ENCODE results near the gene PRXL2C. TPM values are rescaled to one million over a fixed set of nuclear protein-coding genes. Genes with fewer than 3 reads are reported as not detected.
A peak's percentile ranks its signal among the peaks of the same experiment; 100 is the strongest.
"Not testable (repeated sequence)": the region's sequence is repeated elsewhere in the genome, so short reads cannot be mapped to it uniquely, and the experiment has no call there.

PRXL2C gene
- total and polyA plus RNA-seq, 5 donors, result 10.6 to 27.3 (median 15.5) TPM

DNA sequence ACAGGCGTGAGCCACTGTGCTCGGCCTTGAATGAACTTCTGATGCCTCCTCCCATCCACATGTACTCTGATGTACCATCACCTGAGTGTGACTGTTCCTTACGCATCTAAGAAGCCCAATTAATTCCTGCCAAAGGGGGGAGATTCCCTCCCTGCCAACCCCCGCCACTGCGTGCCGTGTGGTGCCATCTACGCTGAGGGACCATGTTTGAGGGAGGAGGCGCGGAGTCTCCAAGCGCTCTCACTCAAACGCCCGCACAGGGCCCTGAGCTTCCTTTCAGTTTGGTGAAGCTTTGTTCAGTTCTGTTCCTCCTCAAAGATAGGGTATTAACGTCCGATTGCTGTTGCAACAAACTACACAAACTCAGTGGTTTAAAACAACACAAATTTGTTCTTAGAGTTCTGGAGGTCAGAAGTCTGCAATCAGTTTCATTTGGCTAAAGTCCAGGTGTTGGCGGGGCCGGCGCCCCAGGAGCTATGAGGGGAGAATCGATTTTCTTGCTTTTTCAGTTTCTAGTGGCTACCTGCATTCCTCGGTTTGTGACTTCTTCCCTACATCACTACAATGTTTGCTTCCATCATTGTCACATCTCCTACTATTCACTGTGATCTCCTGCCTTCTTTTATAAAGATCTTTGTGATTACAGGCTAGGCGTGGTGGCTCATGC, 13.9 kb upstream of the PRXL2C start:
- Histone ChIP-seq H3K9me3 (ENCODE audit: control insufficient read depth, low read length) (no peaks in the 10 kb centered on the region), H3K4me3 (ENCODE audit: low read length) (no peak overlapping the region), H3K27me3 (ENCODE audit: control insufficient read depth, insufficient read depth) (no peaks in the 10 kb centered on the region), H3K27ac (ENCODE audit: low read length) (no peak overlapping the region), H3K4me1 (ENCODE audit: control insufficient read depth, insufficient read depth, low read length) (no peaks in the 10 kb centered on the region)
- 89% methylated on average over 20 of the region's 20 CpGs for WGBS
- DNase-seq (no peak), ATAC-seq (no peak)
- intact Hi-C loops (cut with DNase I), result loop anchor here (5.0 to 10.0 kb wide), 4 partner anchors 224 to 434 kb away; no protein-coding TSS in a partner anchor

DNA sequence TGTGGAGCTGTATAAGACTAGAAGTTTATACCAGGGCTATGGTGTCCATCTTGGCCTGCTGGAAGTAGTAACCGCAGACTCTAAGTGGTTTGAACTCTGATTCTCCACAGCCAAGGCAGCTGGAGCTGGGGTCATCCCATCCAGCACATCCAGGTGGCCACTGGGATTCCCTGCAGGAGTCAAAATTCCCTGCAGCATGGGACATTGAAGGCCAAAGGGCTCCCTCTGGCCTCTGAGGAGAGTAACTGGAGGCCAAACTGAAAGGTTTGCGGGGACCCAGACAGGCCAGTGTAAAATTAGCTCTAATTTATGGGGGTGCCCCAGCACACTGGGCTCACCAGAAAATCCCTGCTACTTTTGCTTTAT, 12.2 kb upstream of the PRXL2C start:
- H3K4me1 ChIP-seq (ENCODE audit: control insufficient read depth, insufficient read depth, low read length), result no peaks in the 10 kb centered on the region
- no peak overlapping the region for H3K4me3 ChIP-seq (ENCODE audit: low read length)
- intact Hi-C loops (cut with DNase I), result loop anchor here (5.0 to 10.0 kb wide), 4 partner anchors 223 to 433 kb away; no protein-coding TSS in a partner anchor
- no peaks in the 10 kb centered on the region for H3K9me3 ChIP-seq (ENCODE audit: control insufficient read depth, low read length)
- DNase-seq (no peak), ATAC-seq (no peak)
- WGBS, result 86% methylated on average over 2 of the region's 2 CpGs
- no peaks in the 10 kb centered on the region for H3K27me3 ChIP-seq (ENCODE audit: control insufficient read depth, insufficient read depth)
- H3K27ac ChIP-seq (ENCODE audit: low read length), result no peak overlapping the region

DNA sequence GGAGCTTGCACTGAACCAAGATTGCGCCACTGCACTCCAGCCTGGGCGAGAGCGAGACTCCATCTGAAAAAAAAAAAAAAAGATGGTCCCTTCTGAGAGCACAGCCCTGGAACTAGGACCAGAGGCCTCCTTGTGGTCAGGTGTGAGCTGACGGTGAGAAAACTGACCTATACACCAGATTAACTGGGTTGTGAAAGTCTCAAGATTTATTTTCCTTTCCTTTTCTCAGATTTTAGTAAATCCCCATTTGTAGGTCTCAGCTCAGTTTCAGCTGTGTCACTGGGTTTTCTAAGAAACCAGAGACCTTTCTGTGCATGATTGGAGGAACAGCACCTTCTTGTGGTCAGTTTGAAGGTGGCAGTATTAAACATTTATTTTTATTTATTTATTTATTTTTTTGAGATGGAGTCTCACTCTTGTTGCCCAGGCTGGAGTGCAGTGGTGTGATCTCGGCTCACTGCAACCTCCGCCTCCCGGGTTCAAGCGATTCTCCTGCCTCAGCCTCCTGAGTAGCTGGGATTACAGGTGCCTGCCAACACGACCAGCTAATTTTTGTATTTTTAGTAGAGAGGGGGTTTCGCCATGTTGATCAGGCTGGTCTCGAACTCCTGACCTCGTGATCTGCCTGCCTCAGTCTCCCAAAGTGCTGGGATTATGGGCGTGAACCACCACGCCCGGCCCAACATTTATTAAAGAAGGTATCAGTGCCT, 11.7 kb upstream of the PRXL2C start:
- intact Hi-C loops (cut with DNase I), result loop anchor here (5.0 to 10.0 kb wide), 4 partner anchors 222 to 432 kb away; no protein-coding TSS in a partner anchor
- H3K4me3 ChIP-seq (ENCODE audit: low read length); H3K27ac ChIP-seq (ENCODE audit: low read length); H3K9me3 ChIP-seq (ENCODE audit: control insufficient read depth, low read length); H3K27me3 ChIP-seq (ENCODE audit: control insufficient read depth, insufficient read depth); H3K4me1 ChIP-seq (ENCODE audit: control insufficient read depth, insufficient read depth, low read length); DNase-seq: not testable (repeated sequence)
- 73% methylated on average over 15 of the region's 15 CpGs for WGBS
- peak; percentile 67 to 79 for ATAC-seq

DNA sequence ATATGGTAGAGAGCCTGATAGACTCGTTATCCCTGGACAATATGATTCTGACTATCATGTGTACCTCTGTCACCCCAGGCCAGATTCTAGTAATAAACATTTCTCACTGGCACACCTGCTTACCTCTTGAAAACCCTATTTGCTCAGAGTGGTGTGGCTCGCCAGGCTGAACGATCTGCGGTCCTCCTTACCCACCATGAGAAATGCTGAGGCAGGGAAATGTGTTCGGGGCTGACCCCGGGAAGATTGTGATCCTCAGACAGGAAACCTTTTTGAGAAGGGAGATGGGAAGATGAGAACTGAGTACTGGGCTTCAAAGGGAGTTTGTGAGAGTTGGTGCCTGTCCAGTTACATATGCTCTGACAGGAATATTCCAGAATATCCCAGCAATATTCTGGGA, 10.7 kb upstream of the PRXL2C start:
- H3K27me3 ChIP-seq (ENCODE audit: control insufficient read depth, insufficient read depth), result no peaks in the 10 kb centered on the region

DNA sequence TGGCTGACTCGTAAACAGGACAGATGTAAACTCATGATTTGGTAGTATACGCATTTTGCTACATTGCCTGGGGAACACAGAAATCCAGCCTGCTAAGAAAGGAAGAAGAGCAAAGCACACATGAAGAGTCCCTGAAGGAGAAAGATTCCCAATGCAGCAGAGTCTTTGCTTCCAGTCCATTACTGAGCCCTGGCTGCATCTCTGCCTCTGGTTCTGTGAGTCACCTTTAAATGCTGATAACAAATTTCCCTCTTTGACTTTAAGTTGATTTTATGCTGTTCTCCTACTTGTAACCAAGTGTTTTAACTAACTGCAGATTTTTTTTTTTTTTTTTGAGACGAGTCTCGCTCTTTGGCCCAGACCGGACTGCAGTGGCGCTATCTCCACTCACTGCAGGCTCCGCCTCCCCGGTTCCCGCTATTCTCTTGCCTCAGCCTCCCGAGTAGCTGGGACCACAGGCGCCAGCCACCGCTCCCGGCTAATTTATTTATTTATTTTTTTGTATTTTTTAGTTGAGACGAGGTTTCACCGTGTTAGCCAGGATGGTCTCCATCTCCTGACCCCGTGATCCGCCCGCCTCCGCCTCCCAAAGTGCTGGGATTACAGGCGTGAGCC, 8.5 kb upstream of the PRXL2C start:
- no peaks in the 10 kb centered on the region for H3K4me1 ChIP-seq (ENCODE audit: control insufficient read depth, insufficient read depth, low read length)
- no peaks in the 10 kb centered on the region for H3K27me3 ChIP-seq (ENCODE audit: control insufficient read depth, insufficient read depth)
- no peak for DNase-seq
- intact Hi-C loops (cut with DNase I), result loop anchor here (10.0 kb wide), 3 partner anchors 219 to 429 kb away; no protein-coding TSS in a partner anchor
- no peak overlapping the region for H3K4me3 ChIP-seq (ENCODE audit: low read length)
- no peaks in the 10 kb centered on the region for H3K9me3 ChIP-seq (ENCODE audit: control insufficient read depth, low read length)
- no peak for ATAC-seq
- 93% methylated on average over 20 of the region's 20 CpGs for WGBS
- no peak overlapping the region for H3K27ac ChIP-seq (ENCODE audit: low read length)

More for the DNA sequence above, 10.7 kb upstream of the PRXL2C start:
- no peak overlapping the region for H3K27ac ChIP-seq (ENCODE audit: low read length)
- 83% methylated on average over 6 of the region's 6 CpGs for WGBS
- no peaks in the 10 kb centered on the region for H3K4me1 ChIP-seq (ENCODE audit: control insufficient read depth, insufficient read depth, low read length)
- no peak for DNase-seq
- intact Hi-C loops (cut with DNase I), result loop anchor here (5.0 to 10.0 kb wide), 4 partner anchors 221 to 431 kb away; no protein-coding TSS in a partner anchor
- H3K4me3 ChIP-seq (ENCODE audit: low read length), result no peak overlapping the region
- H3K9me3 ChIP-seq (ENCODE audit: control insufficient read depth, low read length), result no peaks in the 10 kb centered on the region
- ATAC-seq, result no peak

DNA sequence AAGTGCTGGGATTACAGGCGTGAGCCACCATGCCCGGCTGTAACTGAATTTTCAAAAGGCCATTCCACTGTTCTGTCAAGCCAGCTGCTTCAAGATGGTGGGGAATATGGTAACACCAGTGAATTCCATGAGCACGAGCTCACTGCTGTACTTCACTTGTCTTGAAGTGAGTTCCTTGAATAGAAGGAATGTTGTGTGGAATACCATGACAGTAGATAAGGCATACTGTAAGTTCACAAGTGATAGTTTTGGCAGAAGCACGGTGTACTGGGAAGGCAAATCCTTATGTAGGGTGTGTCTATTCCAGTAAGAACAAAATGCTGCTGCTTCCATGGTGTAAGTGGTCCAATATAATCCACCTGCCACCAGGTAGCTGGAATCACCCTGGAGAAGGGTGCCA, 6.6 kb upstream of the PRXL2C start:
- Histone ChIP-seq H3K27ac (ENCODE audit: low read length) (no peak overlapping the region), H3K4me1 (ENCODE audit: control insufficient read depth, insufficient read depth, low read length) (peaks cover 5% of the 10 kb centered on the region), H3K27me3 (ENCODE audit: control insufficient read depth, insufficient read depth) (no peaks in the 10 kb centered on the region), H3K4me3 (ENCODE audit: low read length) (no peak overlapping the region), H3K9me3 (ENCODE audit: control insufficient read depth, low read length) (no peaks in the 10 kb centered on the region)
- 67% methylated on average over 4 of the region's 4 CpGs for WGBS
- no peak for ATAC-seq
- no peak for DNase-seq
- intact Hi-C loops (cut with DNase I), result loop anchor here (10.0 kb wide), 3 partner anchors 217 to 427 kb away; no protein-coding TSS in a partner anchor

DNA sequence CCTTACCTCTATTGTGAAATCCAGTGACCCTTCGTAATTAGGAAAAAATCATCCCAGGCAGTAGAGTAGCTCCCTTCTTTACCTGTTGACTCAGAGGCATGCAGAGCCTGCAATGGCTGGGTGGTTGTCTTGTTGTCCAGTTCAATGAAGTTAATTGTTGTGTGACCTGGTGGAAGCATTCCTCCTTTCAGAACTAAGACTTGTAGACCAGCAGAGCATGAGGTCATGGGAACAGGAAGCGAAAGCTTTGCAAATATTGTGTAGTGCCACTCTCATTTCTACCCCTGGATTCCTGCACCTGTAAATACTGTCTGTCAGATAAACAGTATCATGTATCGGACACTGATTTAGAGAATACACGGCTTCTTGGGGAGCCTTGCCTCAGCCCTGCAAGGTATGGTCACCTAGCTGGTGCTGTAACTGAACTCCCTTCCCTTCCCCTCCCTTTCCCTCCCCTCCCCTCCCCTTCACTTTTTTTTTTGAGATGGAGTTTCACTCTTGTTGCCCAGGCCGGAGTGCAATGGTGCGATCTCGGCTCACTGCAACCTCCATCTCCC, 5.7 kb upstream of the PRXL2C start:
- Histone ChIP-seq H3K9me3 (ENCODE audit: control insufficient read depth, low read length) (no peaks in the 10 kb centered on the region), H3K27ac (ENCODE audit: low read length) (no peak overlapping the region), H3K27me3 (ENCODE audit: control insufficient read depth, insufficient read depth) (no peaks in the 10 kb centered on the region), H3K4me3 (ENCODE audit: low read length) (no peak overlapping the region), H3K4me1 (ENCODE audit: control insufficient read depth, insufficient read depth, low read length) (peaks cover 7% of the 10 kb centered on the region)
- DNase-seq (no peak), ATAC-seq (no peak)
- 94% methylated on average over 7 of the region's 7 CpGs for WGBS
- intact Hi-C loops (cut with DNase I), result loop anchor here (10.0 kb wide), 3 partner anchors 216 to 426 kb away; no protein-coding TSS in a partner anchor

DNA sequence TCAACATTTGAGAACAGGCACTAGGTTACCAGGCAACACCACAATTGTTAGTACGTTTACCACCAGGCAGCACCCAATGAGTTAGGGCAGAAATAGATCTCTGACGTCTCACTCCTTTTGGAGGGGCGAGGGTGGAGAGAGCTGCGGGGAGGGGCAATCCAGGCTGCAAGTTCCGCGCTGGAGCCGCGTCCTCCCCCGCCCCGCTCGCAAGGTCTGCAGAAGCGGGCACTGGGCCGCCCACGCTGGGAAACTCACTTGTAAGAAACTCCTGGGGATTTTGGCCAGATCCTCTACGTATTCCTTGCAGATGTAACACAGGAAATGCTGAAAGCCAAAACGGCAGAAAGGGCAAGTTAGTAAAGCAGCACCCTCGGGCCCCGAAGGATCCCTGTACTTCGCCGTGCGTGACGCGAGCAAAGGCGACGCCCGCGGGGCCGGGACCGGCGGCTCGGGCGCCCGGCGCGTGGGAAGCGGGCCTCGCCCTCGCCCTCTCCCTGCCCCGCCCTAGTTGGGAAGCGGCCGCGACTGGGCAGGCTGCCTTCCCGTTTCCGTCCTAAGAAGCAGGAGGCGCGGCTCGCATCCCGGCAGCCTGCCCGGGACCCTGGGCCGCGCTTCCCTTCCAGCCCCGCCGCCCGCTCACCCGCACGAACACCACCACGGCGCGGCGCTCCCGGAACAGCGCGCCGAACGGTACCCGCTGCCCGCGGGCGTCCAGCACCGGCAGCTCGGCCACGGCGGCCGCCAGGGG, 493 bp downstream of the PRXL2C start:
- under 1% methylated on average over 74 of the region's 74 CpGs for WGBS
- Histone ChIP-seq H3K9me3 (ENCODE audit: control insufficient read depth, low read length) (no peaks in the 10 kb centered on the region), H3K27ac (ENCODE audit: low read length) (peak overlapping the region; percentile 99), H3K27me3 (ENCODE audit: control insufficient read depth, insufficient read depth) (no peaks in the 10 kb centered on the region), H3K4me1 (ENCODE audit: control insufficient read depth, insufficient read depth, low read length) (peaks cover 8% of the 10 kb centered on the region), H3K4me3 (ENCODE audit: low read length) (peak overlapping the region; percentile 93)
- ATAC-seq, result peak; percentile 91 to 93
- DNase-seq, result peak; percentile 93 to 96 (median 96)
- intact Hi-C loops (cut with DNase I), result no loop called here

DNA sequence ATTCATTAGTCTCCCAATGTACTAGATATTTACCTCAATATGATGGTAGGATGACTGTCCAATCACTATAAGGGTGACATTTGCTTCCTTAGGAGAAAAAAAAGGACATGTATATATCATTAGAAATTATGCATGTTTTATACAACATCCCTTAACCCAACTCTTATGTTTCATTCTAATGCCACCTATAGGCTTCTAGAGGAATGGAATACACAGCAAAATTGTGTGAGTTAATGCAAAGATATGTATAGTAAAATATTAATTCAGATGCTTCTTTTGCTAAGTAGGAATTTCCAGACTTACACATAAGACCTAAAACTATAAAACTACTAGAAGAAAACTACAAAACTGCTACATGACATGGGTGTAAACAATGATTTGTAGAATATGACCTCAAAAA, 3.5 kb downstream of the PRXL2C start:
- ATAC-seq, result no peak
- no peaks in the 10 kb centered on the region for H3K9me3 ChIP-seq (ENCODE audit: control insufficient read depth, low read length)
- H3K27me3 ChIP-seq (ENCODE audit: control insufficient read depth, insufficient read depth), result no peaks in the 10 kb centered on the region
- intact Hi-C loops (cut with DNase I), result no loop called here
- H3K4me3 ChIP-seq (ENCODE audit: low read length), result no peak overlapping the region
- no peak overlapping the region for H3K27ac ChIP-seq (ENCODE audit: low read length)
- DNase-seq, result no peak
- H3K4me1 ChIP-seq (ENCODE audit: control insufficient read depth, insufficient read depth, low read length), result peaks cover 4% of the 10 kb centered on the region

DNA sequence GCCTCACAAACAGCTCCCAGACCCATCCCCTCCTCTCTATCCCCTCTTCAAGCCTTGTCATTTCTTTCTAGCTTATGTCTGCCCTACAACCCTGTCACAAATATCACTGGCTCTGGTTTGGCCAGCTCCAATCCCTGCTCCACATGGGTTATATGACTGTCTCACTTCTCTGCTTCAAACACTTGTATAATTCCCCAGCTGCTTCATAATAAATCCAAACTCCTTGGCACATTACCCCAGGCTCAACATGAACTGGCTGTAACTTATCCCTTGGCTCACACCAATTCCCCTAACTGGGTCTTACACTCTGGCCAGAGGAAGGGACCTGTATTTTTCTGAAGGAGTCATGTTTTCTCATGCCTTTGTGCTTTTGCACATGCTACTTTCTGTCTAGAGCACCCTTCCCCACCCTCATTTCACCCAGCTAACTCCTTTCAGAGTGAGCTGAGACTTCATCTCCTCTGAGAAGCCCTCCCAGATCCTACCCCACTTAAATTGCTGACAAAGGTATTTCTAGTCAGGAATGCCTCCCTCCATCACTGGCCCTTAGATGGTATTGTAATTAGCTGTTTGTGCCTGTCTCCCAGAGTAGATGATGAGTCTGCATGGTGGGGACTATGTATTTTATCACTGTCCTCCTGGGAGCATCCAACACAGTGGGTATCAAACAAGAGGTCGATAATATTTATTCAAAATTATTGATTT, 5.3 kb downstream of the PRXL2C start:
- no peak overlapping the region for H3K27ac ChIP-seq (ENCODE audit: low read length)
- no peaks in the 10 kb centered on the region for H3K4me1 ChIP-seq (ENCODE audit: control insufficient read depth, insufficient read depth, low read length)
- intact Hi-C loops (cut with DNase I), result no loop called here
- H3K4me3 ChIP-seq (ENCODE audit: low read length), result no peak overlapping the region
- 96% methylated on average over 1 of the region's 1 CpG for WGBS
- no peak for DNase-seq
- ATAC-seq, result no peak
- H3K27me3 ChIP-seq (ENCODE audit: control insufficient read depth, insufficient read depth), result no peaks in the 10 kb centered on the region
- H3K9me3 ChIP-seq (ENCODE audit: control insufficient read depth, low read length), result no peaks in the 10 kb centered on the region

Measured in right cardiac atrium (tissue), 5 donors.